ENCODE data around the gene UBE2QL1.

Gene UBE2QL1

GRCh38 chr5:6443326-6443725, 5.3 kb upstream of the UBE2QL1 start:
- no peak overlapping the region for H3K27ac ChIP-seq (ENCODE audit: extremely low read depth, low read depth, low read length)
- no peaks in the 10 kb centered on the region for H3K36me3 ChIP-seq (ENCODE audit: control insufficient read depth in 2 of 2, insufficient read depth in 1 of 2, low read length in 2 of 2)
- peaks cover 4% of the 10 kb centered on the region; the same call in 1 of the 2 replicates for H3K9me3 ChIP-seq (ENCODE audit: control insufficient read depth, insufficient read depth, low read depth, low read length)
- ChIA-PET CTCF (interaction anchor here (0.7 kb wide), 1 partner anchor 185 kb away, joined by 3 read pairs; no protein-coding TSS in a partner anchor), POLR2A (no interaction called here)
- no peaks in the 10 kb centered on the region for H3K4me1 ChIP-seq (ENCODE audit: control insufficient read depth, insufficient read depth, low read length)
- no peak for TF ChIP-seq ZNF514 (tag by site-specific recombination; IDR thresholded peaks at IDR 0.05)
- no peak for TF ChIP-seq PRDM4 (tag by site-specific recombination; IDR thresholded peaks at IDR 0.05)
- TF ChIP-seq, protein P1, sequence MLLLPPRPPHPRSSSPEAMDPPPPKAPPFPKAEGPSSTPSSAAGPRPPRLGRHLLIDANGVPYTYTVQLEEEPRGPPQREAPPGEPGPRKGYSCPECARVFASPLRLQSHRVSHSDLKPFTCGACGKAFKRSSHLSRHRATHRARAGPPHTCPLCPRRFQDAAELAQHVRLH (tag by site-specific recombination; IDR thresholded peaks at IDR 0.05) = no peak
- no peak for TF ChIP-seq ZNF48 (tag by site-specific recombination; IDR thresholded peaks at IDR 0.05)
- no peak for TF ChIP-seq ZNF530 (tag by site-specific recombination; IDR thresholded peaks at IDR 0.05; ENCODE audit: low read depth)
- TF ChIP-seq ZNF610 (tag by site-specific recombination; IDR thresholded peaks at IDR 0.05; ENCODE audit: borderline replicate concordance) = no peak
- TF ChIP-seq, protein P2, sequence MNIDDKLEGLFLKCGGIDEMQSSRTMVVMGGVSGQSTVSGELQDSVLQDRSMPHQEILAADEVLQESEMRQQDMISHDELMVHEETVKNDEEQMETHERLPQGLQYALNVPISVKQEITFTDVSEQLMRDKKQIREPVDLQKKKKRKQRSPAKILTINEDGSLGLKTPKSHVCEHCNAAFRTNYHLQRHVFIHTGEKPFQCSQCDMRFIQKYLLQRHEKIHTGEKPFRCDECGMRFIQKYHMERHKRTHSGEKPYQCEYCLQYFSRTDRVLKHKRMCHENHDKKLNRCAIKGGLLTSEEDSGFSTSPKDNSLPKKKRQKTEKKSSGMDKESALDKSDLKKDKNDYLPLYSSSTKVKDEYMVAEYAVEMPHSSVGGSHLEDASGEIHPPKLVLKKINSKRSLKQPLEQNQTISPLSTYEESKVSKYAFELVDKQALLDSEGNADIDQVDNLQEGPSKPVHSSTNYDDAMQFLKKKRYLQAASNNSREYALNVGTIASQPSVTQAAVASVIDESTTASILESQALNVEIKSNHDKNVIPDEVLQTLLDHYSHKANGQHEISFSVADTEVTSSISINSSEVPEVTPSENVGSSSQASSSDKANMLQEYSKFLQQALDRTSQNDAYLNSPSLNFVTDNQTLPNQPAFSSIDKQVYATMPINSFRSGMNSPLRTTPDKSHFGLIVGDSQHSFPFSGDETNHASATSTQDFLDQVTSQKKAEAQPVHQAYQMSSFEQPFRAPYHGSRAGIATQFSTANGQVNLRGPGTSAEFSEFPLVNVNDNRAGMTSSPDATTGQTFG (tag by site-specific recombination; IDR thresholded peaks at IDR 0.05; ENCODE audit: borderline replicate concordance) = no peak
- TF ChIP-seq, protein P3, sequence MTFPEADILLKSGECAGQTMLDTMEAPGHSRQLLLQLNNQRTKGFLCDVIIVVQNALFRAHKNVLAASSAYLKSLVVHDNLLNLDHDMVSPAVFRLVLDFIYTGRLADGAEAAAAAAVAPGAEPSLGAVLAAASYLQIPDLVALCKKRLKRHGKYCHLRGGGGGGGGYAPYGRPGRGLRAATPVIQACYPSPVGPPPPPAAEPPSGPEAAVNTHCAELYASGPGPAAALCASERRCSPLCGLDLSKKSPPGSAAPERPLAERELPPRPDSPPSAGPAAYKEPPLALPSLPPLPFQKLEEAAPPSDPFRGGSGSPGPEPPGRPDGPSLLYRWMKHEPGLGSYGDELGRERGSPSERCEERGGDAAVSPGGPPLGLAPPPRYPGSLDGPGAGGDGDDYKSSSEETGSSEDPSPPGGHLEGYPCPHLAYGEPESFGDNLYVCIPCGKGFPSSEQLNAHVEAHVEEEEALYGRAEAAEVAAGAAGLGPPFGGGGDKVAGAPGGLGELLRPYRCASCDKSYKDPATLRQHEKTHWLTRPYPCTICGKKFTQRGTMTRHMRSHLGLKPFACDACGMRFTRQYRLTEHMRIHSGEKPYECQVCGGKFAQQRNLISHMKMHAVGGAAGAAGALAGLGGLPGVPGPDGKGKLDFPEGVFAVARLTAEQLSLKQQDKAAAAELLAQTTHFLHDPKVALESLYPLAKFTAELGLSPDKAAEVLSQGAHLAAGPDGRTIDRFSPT (tag by site-specific recombination; IDR thresholded peaks at IDR 0.05) = no peak
- no peak for TF ChIP-seq ZSCAN18 (tag by site-specific recombination; IDR thresholded peaks at IDR 0.05)
- TF ChIP-seq HOXD13 (CRISPR knock-in tag; IDR thresholded peaks at IDR 0.05; ENCODE audit: borderline replicate concordance) = no peak
- no peak for TF ChIP-seq EGR2 (tag by site-specific recombination; IDR thresholded peaks at IDR 0.05; ENCODE audit: low read depth)
- no peak for TF ChIP-seq ZNF747 (tag by site-specific recombination; IDR thresholded peaks at IDR 0.05)
- TF ChIP-seq, protein P4, sequence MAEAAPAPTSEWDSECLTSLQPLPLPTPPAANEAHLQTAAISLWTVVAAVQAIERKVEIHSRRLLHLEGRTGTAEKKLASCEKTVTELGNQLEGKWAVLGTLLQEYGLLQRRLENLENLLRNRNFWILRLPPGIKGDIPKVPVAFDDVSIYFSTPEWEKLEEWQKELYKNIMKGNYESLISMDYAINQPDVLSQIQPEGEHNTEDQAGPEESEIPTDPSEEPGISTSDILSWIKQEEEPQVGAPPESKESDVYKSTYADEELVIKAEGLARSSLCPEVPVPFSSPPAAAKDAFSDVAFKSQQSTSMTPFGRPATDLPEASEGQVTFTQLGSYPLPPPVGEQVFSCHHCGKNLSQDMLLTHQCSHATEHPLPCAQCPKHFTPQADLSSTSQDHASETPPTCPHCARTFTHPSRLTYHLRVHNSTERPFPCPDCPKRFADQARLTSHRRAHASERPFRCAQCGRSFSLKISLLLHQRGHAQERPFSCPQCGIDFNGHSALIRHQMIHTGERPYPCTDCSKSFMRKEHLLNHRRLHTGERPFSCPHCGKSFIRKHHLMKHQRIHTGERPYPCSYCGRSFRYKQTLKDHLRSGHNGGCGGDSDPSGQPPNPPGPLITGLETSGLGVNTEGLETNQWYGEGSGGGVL (tag by site-specific recombination; IDR thresholded peaks at IDR 0.05) = no peak
- TF ChIP-seq, protein P5, sequence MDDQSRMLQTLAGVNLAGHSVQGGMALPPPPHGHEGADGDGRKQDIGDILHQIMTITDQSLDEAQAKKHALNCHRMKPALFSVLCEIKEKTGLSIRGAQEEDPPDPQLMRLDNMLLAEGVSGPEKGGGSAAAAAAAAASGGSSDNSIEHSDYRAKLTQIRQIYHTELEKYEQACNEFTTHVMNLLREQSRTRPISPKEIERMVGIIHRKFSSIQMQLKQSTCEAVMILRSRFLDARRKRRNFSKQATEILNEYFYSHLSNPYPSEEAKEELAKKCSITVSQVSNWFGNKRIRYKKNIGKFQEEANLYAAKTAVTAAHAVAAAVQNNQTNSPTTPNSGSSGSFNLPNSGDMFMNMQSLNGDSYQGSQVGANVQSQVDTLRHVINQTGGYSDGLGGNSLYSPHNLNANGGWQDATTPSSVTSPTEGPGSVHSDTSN (CRISPR knock-in tag; IDR thresholded peaks at IDR 0.05) = no peak
- no peak for TF ChIP-seq ZNF16 (tag by site-specific recombination; IDR thresholded peaks at IDR 0.05; ENCODE audit: low read depth)
- TF ChIP-seq SP7 (tag by site-specific recombination; IDR thresholded peaks at IDR 0.05) = no peak
- no peak for TF ChIP-seq ZNF211 (tag by site-specific recombination; IDR thresholded peaks at IDR 0.05; ENCODE audit: low read depth)
- TF ChIP-seq ZNF658 (tag by site-specific recombination; IDR thresholded peaks at IDR 0.05) = no peak
- no peak overlapping the region for H3K4me3 ChIP-seq (ENCODE audit: low read depth, low read length)

All from HEK293 (cell line).